HG03280 (cell line): Measurements from ENCODE around the gene UBD.

Experiments
- ATAC-seq: cut with Tn5 transposase; IDR thresholded peaks from one replicate; pipeline ENCODE4 v1.9.1; 2021; ENCODE audit warnings: mild to moderate bottlenecking, moderate library complexity; ENCODE audit not compliant: unreplicated experiment

Gene UBD

DNA sequence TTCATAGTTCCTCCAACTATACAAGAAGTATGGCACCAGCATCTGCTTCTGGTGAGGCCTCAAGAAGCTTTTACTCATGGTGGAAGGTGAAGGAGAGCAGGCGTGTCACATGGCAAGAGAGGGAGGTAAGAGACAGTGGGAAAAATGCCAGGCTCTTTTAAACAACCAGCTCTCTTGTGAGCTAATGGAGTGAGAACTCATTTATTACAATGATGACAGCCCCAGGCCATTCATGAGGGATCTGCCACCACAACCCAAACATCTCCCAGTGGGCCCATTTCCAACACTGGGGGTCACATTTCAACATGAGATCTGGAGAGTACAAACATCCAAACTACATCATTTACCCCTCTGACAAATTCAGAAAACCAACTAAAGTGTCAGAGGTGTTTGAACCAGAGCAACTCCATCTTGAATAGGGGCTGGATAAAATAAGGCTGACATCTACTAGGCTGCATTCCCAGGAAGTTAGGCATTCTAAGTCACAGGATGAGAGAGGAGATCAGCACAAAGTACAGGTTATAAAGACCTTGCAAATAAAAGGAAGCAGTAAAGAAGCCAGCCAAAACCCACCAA, 2.2 kb upstream of the UBD start:
- no peak for ATAC-seq

DNA sequence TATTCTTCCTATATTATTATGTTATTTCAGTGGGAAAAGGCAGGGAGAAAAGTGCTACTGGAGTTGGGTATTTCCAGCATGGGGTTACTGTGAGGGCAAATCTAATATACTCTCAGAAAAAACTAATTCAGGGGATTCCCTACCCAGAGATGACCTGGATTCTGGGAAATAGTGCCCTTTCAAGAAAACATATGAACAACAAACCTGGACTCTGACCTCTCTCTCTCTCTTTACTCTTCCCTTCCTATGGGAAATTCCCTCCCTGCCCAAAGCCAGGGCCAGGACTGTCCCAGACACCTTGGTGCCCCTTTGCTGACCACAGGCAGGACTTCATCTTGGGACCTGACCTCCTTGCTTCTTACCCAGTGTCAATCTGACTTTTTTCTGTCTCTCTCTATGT, 1.6 kb upstream of the UBD start:
- ATAC-seq = no peak

DNA sequence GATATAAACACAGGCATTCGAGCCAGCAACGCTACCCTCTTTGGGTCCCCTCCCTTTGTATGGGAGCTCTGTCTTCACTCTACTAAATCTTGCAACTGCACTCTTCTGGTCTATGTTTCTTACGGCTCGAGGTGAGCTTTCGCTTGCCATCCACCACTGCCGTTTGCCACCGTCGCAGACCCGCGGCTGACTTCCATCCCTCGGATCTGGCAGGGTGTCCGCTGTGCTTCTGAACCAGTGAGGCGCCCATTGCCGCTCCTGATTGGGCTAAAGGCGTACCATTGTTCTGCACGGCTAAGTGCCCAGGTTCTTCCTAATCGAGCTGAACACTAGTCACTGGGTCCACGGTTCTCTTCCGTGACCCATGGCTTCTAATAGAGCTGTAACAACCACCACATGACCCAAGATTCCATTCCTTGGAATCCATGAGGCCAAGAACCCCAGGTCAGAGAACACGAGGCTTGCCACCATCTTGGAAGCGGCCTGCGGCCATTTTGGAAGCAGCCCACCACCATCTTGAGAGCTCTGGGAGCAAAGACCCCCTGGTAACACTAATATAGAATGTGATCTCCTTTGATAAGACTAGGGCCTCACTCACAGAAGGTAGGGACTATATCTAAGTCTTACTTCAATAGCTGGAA, 973 bp downstream of the UBD start:
- no peak for ATAC-seq

DNA sequence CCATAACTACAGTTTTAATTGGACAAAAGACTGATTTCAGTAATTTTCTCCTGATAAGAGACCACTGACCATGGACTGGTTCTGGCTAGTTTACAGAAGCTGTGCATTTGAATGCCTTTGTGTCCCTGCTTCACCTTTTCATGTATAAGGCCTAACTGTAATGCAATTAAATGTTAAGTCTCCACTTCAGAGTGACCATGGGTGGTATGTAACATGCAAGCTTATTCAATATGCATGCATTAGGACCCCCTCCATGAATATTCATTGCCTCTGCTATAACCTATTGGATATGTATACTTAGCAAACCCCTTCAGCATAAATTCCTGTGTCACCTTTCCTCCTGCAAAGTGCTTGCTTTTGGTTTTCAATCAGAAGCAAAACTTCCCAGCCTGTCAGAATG, 2.2 kb downstream of the UBD start:
- no peak for ATAC-seq

DNA sequence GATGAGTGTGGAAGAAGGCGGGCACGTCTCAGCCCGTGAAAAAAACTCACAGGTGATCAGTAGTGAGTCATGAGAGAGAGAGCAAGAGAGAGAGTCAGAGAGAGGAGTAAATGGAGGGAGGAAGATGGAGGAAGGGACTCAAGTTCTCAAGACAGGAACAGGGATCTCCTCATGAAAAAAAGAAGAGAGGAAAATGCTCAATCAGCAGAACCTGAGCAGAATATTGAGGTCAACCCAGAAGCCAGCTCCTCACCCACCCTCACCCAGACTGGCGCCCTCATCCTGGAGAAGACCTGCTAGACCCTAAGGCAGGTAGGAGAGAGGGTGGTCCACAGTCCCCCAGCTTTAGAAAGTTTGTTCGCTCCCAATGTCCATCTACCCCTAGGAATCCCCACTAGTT, 4.8 kb downstream of the UBD start:
- no peak for ATAC-seq

DNA sequence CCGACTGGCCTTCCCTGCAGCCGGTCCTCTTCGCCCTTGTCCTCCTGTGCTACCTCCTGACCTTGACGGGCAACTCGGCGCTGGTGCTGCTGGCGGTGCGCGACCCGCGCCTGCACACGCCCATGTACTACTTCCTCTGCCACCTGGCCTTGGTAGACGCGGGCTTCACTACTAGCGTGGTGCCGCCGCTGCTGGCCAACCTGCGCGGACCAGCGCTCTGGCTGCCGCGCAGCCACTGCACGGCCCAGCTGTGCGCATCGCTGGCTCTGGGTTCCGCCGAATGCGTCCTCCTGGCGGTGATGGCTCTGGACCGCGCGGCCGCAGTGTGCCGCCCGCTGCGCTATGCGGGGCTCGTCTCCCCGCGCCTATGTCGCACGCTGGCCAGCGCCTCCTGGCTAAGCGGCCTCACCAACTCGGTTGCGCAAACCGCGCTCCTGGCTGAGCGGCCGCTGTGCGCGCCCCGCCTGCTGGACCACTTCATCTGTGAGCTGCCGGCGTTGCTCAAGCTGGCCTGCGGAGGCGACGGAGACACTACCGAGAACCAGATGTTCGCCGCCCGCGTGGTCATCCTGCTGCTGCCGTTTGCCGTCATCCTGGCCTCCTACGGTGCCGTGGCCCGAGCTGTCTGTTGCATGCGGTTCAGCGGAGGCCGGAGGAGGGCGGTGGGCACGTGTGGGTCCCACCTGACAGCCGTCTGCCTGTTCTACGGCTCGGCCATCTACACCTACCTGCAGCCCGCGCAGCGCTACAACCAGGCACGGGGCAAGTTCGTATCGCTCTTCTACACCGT, 6.1 kb downstream of the UBD start:
- no peak for ATAC-seq

DNA sequence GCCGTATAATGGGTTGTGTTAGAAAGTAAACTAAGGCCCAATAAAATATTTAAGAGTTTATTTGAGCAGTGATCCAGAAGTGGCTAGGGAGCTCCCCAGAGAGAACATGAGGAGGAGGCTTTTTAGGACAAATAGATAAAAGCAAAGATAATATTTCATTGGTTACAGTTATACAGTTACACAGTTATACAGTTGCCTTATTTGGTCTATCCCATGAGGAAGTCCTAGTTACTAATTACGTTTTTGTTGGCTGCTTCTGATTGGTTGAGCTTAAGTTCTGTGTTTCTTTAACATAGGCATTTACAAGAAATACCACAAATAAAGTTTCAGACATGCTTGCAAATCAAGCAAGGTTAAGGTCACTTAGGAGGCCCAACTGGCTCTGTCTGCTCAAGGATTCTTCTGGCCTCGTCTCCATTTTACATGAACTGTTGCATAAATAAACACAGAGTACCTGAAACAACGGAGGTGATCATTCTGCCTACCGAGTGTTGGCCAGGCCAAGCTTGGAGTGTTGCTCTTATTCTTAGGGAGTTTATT, 7.0 kb downstream of the UBD start:
- peak; percentile 86 for ATAC-seq

DNA sequence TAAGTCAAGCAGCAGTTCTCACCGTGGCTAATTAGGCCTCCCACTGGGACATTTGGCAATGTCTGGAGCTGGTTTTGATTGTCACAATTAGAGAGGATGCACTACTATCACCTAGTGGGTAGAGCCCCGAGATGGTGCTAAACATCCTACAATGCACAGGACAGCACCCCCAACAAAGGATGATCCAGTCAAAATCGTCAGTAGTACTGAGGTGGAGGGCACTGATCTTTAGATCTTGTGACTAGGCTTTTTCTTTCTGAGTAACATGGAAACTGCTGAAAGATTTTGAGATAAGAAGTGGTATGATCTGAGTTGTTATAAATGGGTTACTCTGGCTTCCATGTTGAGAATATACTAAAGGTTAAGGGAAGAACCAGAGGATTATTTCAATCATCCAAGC, 12.0 kb downstream of the UBD start:
- ATAC-seq = no peak

DNA sequence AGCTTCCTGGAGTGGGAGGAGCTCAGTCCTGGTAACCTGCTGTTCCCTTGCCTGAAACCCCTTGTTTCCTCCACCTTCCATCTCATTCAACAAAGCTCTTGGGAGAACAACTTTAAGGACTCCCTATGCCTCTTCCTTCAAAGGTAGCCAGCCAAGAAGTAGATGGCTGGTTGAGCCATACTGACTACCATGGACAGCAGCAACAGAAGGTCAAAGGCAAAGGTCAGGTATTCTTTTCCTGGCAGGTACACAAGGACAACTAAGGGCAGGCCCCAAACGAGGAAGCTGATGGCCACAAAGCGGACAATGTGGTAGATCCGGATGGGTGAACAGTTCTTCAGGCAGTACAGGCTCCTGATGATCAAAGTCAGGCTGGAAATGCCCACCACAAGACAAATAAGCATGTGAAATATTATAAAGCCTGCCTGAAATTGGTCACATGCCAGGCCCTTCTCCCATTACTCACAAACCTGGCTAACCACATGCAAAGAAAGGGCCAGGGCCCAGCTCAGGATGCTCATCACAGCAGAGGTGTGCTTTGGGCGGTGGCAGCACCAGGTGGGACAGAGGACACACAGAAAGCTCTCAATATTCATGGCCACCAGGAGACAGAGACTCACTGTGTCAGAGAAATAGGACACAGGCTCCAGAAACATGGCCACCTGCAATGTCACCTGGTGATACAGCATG, 21.7 kb downstream of the UBD start:
- ATAC-seq = no peak

DNA sequence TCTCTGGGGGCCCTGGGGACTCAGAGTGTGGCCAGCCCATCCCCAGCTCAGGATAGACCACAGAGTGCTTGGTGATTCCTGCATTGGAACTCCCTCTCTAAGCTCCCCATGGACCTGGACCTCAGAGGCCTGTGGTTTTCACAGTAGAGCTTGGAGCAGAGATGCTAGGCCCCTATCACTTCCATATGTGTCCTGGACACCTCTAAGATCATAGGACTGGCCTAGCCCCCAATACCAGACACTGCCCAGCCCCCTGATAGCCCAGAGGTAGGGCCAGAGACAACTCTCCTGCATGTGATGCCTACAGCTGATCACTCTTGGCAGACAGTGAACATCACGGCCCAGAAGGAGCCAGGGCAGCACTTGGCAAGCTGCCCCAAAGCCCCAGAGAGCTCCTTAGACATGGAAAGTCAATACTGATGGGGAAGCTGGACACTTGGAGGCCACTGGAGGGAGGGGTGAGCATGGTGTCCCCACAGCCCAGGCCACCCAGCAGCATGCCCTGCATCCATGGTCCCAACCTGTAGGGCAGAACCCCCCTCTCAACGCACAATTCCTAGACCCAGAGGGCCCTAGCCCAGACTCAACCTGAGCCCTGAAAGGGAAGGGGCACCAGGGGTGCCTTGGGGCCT, 27.1 kb downstream of the UBD start:
- ATAC-seq = no peak

DNA sequence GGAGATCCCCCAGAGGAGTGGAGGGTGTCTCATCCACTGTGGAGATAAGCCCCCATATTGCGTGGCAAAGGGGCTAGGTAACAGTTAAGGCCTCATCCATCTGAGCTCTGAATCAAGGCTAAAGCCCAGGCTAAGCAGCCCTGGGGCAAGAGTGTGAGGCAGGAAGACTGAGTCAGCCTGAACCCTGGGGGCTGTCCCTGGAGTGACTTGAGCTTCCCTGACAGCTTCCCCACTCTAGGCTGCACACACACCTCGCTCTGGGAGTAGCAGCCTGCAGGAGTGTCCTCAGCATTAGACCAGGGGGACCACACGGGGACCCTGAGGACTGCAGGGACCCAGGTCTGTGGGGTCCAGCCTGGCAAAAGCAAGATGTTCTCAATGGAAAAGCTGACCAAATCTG, 27.9 kb downstream of the UBD start:
- ATAC-seq = no peak

DNA sequence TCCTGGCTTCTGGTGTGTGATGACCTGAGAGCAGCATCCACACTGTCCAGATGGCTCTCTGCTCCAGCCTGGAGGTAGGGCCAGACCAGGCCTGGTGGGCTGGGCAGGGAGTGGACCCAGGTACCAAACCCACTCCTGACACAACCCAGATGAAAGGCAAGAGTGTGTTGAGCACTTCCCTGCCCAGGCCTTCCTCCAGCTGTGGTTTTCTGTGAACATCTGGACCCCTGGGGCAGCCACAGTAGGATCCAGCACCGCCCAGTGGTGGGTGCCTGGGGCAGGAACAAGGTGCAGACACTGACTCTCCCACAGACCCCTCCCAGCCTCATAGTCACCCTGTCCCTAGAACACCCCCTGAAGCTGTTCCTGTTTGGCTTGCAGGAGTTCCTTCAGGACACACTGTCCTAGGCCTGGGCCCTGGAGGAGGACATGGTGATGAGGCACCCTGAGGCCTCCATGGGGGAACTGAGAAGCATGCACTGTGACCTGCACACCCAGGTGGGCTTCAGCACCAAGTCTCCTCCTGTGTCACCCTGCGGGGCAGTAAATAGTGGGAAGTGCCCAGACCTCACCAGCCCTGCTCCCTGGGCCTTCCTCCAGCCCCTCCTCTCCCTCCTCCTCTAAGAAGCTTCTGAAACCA, 28.7 kb downstream of the UBD start:
- ATAC-seq = no peak

DNA sequence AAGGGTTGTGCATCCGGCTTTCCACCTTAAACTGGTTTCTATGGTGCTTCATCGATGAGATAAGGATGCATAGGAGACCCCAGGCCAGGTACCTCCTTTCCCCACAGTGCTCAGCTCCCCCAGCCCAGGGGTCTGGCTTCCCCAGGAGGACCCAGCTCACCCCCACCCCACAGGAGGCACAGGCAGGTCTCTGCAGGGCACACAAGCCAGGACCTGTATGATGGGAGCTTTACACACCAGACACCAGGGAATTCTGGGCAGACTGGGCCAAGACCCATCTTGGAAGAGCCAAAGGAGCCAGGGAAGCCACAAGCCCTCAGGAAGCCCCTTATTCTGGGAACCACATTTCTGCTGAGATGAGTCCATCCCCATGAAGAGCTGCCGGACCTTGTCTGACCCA, 29.6 kb downstream of the UBD start:
- ATAC-seq = no peak

DNA sequence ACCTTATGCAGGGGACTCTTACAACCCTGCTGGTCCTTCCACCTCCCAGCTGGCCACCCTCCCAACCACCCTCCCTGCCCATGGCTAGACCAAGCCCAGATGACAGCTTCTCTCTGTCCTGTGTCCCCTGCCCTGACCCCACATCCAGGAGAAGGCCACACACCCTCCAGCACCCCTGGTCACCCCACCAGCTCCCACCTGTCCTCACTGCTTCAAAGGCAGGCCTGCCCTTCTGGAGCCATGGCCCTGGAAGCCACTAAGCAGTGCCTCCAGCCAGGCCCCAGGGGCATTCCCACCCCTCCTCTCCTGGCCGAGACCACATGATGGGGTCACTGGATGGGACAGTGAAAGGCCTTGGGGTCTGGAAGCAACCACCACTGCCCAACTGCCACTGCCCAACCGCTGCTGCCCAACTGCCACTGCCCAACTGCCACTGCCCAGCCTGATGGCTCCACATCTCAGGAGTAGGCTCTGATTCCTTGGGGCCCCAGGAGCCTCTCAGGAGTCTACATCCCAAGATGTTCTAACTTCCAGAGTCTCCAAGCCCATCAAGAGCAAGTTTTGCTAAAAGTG, 30.5 kb downstream of the UBD start:
- no peak for ATAC-seq

DNA sequence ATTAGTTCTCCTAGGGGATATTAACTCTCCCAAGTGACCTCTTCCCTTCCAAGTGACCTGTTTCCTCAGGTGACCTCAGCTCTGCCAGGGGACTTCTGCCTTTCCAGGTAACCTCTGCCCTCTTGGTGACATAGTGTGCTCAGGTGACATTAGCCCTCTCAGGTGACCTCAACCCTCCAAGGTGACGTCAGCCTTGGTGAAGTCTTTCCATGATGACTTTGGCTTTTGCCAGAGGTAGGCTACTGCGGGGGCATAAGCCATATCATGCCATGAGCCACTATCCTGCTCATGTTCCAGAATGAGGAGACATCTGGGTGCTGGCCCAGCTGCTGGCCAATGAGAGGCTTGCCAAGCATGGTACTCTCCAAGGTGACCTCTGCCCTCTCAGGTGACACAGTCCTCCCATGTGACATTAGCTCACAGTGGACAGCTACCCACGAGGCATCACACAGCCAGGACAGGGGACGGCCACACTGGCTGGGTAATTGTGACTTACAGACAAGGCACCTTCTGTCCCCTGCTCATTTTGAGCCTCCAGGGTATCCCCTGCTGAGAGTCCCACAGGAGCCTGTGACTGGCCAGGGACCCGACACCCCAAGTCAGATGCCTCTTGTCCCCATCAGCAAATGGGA, 31.1 kb downstream of the UBD start:
- no peak for ATAC-seq

DNA sequence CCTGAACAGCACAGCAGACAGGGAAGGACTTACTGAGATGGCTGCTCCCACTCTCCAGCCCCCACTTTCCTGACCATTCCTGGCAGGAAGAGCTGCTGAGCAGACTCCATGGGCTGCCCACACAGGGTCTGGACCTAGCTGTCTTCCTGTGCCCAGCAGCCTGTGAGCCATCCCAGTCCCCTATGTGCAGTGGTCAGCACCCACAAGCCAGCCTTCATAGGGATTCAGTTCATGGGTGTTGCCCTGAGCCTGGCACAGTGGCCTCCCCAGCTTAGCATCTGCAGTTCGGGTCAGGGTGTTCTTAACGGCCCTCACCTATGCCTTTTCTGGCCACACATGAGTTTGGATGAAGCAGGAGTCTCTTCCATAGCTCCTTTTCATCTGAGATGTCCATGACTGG, 32.0 kb downstream of the UBD start:
- no peak for ATAC-seq

DNA sequence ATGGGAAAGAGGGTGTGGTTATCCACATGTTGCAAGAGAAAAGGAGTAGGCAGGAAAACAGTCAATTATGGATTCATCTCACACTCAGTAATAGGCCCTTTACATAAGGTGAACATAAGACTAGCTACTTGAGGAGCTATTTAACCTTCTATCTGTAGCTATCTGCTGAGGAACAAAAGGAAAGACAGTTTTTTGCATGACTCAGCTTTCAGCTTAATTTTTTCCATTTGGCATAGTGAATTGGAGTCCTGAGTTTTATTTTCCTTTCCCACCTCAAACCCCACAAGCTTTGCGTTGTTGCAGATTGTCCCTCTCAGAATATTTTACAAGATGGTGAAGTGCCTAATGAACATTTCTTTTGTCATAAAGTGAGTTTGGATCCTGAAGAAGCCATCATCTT, 32.4 kb downstream of the UBD start:
- no peak for ATAC-seq

DNA sequence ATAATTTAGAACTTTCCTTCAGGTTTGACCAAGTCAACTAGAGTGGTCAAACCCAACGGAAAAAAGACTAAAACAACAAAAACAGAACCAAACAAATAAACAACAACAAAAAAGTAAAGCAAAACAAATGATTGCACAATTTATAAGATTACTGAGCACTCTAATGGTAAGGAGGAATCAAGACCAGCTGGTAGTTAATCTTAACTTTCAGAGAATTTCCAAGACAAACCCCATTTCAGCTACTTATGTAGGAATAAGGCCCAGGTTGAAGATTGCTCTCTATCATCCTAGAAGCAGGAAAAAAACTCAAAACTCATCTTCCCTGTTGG, 34.3 kb downstream of the UBD start:
- no peak for ATAC-seq

DNA sequence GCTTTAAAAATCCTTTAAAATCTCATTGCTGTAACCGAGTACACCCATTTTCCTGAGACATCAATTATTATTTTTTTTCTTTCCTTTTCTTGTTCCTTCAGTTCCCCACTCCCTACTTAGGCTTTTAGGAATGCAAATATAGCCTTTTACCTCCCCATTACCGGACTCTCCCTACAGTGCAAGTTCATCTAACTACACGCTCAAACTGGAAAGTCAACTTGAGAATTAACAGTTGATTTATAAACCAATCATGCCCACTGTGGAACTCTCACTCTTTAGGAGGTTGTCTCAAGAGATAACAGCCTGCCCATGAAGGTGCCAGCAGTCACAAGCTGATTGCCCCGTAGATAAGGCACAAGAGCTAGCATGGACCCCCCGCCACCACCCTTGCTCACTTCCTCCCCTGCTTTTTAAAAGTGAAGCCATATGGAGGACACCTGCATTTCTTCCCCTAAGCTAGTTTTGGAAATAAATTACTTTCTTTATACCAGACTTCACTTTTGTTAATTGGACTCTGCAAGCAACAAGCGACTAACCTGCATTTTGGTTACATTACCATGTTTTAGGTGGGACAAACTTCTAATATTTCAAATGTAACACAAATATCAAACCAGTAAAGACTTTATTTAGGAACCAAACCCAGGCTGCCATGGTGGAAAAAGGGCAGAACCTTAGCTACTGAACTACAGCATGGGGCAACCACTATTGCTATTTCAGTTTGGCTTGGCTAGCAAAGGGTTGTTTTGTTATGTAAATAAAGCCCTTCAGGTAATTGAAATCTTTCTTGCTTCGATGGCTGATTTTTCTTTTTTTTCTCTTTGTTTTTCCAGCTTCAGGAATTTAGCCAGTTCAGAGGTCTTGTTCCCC, 34.9 kb downstream of the UBD start:
- no peak for ATAC-seq
